Measurements from ENCODE around the gene PLCB4.

GRCh38 chr20:9360431-9360830, 291.5 kb downstream of the PLCB4 start:
- TF ChIP-seq POLR2AphosphoS5 (IDR thresholded peaks at IDR 0.05; ENCODE audit: low read depth, low read length) = no peak
- TF ChIP-seq, protein P1, sequence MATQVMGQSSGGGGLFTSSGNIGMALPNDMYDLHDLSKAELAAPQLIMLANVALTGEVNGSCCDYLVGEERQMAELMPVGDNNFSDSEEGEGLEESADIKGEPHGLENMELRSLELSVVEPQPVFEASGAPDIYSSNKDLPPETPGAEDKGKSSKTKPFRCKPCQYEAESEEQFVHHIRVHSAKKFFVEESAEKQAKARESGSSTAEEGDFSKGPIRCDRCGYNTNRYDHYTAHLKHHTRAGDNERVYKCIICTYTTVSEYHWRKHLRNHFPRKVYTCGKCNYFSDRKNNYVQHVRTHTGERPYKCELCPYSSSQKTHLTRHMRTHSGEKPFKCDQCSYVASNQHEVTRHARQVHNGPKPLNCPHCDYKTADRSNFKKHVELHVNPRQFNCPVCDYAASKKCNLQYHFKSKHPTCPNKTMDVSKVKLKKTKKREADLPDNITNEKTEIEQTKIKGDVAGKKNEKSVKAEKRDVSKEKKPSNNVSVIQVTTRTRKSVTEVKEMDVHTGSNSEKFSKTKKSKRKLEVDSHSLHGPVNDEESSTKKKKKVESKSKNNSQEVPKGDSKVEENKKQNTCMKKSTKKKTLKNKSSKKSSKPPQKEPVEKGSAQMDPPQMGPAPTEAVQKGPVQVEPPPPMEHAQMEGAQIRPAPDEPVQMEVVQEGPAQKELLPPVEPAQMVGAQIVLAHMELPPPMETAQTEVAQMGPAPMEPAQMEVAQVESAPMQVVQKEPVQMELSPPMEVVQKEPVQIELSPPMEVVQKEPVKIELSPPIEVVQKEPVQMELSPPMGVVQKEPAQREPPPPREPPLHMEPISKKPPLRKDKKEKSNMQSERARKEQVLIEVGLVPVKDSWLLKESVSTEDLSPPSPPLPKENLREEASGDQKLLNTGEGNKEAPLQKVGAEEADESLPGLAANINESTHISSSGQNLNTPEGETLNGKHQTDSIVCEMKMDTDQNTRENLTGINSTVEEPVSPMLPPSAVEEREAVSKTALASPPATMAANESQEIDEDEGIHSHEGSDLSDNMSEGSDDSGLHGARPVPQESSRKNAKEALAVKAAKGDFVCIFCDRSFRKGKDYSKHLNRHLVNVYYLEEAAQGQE (IDR thresholded peaks at IDR 0.05; ENCODE audit: insufficient read depth in 1 of 2, low read depth in 2 of 2, low read length in 2 of 2) = no peak

Measured in PFSK-1 (cell line).